ENCODE results near the gene KCNN3. TPM values are rescaled to one million over a fixed set of nuclear protein-coding genes. Genes with fewer than 3 reads are reported as not detected.

KCNN3 gene
- total and polyA plus RNA-seq, 2 of the 13 experiments (the other 11 are each of a cell fraction or from before 2014, with no cell fraction given): not detected

GRCh38 chr1:154831462-154831861, 38.6 kb downstream of the KCNN3 start:
- Histone ChIP-seq H3K79me2 (ENCODE audit: insufficient read depth, low read length) (no peaks in the 10 kb centered on the region), H4K20me1 (ENCODE audit: insufficient read depth, low read length) (no peaks in the 10 kb centered on the region), H3K27ac (ENCODE audit: extremely low read length, insufficient read depth, low read length) (no peak overlapping the region), H3K27me3 (ENCODE audit: control insufficient read depth in 1 of 2, insufficient read depth in 2 of 2, low read length in 2 of 2) (peaks cover 1 to 58% of the 10 kb centered on the region in 2 experiments; a peak in 4 of 5 replicates), H3K9me3 (ENCODE audit: low read length) (no peaks in the 10 kb centered on the region), H3K36me3 (replicated peaks in 1 of 2; ENCODE audit: control insufficient read depth in 1 of 2, insufficient read depth in 2 of 2, low read length in 2 of 2) (no peaks in the 10 kb centered on the region), H2AFZ (ENCODE audit: low read length) (no peak overlapping the region), H3K4me3 (replicated peaks in 1 of 3; ENCODE audit: insufficient read depth in 1 of 3, low read depth in 2 of 3, low read length in 3 of 3) (no peak overlapping the region), H3K4me2 (ENCODE audit: low read depth, low read length) (no peak overlapping the region), H3K9ac (ENCODE audit: insufficient read depth, low read depth, low read length) (no peak overlapping the region), H3K4me1 (ENCODE audit: insufficient read depth, low read length) (no peaks in the 10 kb centered on the region)
- BruUV-seq (replicated peaks): no TSS peak
- intact Hi-C loops (cut with micrococcal nuclease; ENCODE audit: unreplicated experiment) (no loop called here), in situ Hi-C loops (cut with HindIII; ENCODE audit: extremely low pct_ligation_motif_present, low pct_unique_long_range_greater_than_20kb) (no loop called here)
- TF ChIP-seq RBAK (CRISPR knock-in tag; IDR thresholded peaks at IDR 0.05) (no peak), MTF1 (CRISPR knock-in tag; IDR thresholded peaks at IDR 0.05) (no peak), ARNT2 (CRISPR knock-in tag; IDR thresholded peaks at IDR 0.05; ENCODE audit: low read depth) (no peak), ZBTB26 (CRISPR knock-in tag; IDR thresholded peaks at IDR 0.05; ENCODE audit: borderline replicate concordance) (no peak), PATZ1 (CRISPR knock-in tag; IDR thresholded peaks at IDR 0.05) (no peak), TSC22D2 (CRISPR knock-in tag; IDR thresholded peaks at IDR 0.05; ENCODE audit: borderline replicate concordance) (no peak), ZBTB39 (CRISPR knock-in tag; IDR thresholded peaks at IDR 0.05) (no peak), ZNF737 (CRISPR knock-in tag; IDR thresholded peaks at IDR 0.05; ENCODE audit: borderline replicate concordance) (no peak), ZNF432 (CRISPR knock-in tag; IDR thresholded peaks at IDR 0.05; ENCODE audit: borderline replicate concordance) (no peak), PHF20 (CRISPR knock-in tag; IDR thresholded peaks at IDR 0.05) (no peak), HDAC6 (IDR thresholded peaks at IDR 0.05; ENCODE audit: low read depth, low read length) (no peak), TBP (CRISPR knock-in tag; IDR thresholded peaks at IDR 0.05) (no peak), E2F1 (CRISPR knock-in tag; IDR thresholded peaks at IDR 0.05) (no peak), HMGXB4 (CRISPR knock-in tag; IDR thresholded peaks at IDR 0.05; ENCODE audit: borderline replicate concordance in 1 of 2, low read depth in 1 of 2) (no peak), CREB1 (IDR thresholded peaks at IDR 0.05) (no peak), CREB1 (CRISPR knock-in tag; IDR thresholded peaks at IDR 0.05) (no peak), PHF21A (CRISPR knock-in tag; IDR thresholded peaks at IDR 0.05) (no peak)
- FAIRE-seq (no peak), ATAC-seq (no peak), DNase-seq (ENCODE audit: low spot score) (no peak)
- 29% methylated on average over 2 of the region's 2 CpGs for WGBS (ENCODE audit: low lambda C conversion rate)
- CTCF ChIA-PET (ENCODE audit: low intra/inter-chr PET ratio, low total read pairs): no interaction called here
- POLR2A ChIA-PET: no interaction called here

Data from HepG2 (cell line).